Common myeloid progenitor, CD34-positive (primary cell): ENCODE measurements around the gene HOXA10.

Source experiments
- CTCF ChIA-PET: fragments of 350-600 bp; sonication (Branson Sonifier 250); formaldehyde crosslinking; loops from one replicate; lab custom pipeline; 2021; ENCODE audit warnings: antibody characterized with exemption; lab: Charles Lee
- POLR2A ChIA-PET: fragments of 350-600 bp; sonication (Branson Sonifier 250); formaldehyde crosslinking; loops from one replicate; lab custom pipeline; 2021; ENCODE audit warnings: antibody characterized with exemption; lab: Charles Lee
- DNase-seq, 3 donors: peaks; one replicate each; pipeline versions ENCODE4 v3.0.0 to v3.0.0-alpha.2; 2013
- H3K27ac ChIP-seq, 2 experiments: 1 replicate in 1 of 2; 2 replicates in 1 of 2; pipeline ENCODE4 v1.7.0; 2013; ENCODE audit warnings: inconsistent platforms in 2 of 2, low read length in 2 of 2, mild to moderate bottlenecking in 2 of 2, low read depth in 1 of 2, moderate library complexity in 1 of 2; ENCODE audit not compliant: severe bottlenecking in 2 of 2, insufficient read depth in 1 of 2, poor library complexity in 1 of 2
- H3K27me3 ChIP-seq, 5 experiments: replicated peaks in 2 of 5; 1 replicate in 3 of 5; 2 replicates in 2 of 5; pipeline versions ENCODE4 v1.6.1 to v1.7.0; 2013; ENCODE audit warnings: low read length in 4 of 5, mild to moderate bottlenecking in 2 of 5, moderate library complexity in 2 of 5, inconsistent platforms in 1 of 5; ENCODE audit not compliant: insufficient read depth in 5 of 5, control insufficient read depth in 4 of 5
- H3K36me3 ChIP-seq, 4 experiments: 1 replicate in 2 of 4; 2 replicates in 2 of 4; pipeline versions ENCODE4 v1.6.1 to v1.7.0; 2013; ENCODE audit warnings: low read length in 3 of 4, control low read depth in 1 of 4, mild to moderate bottlenecking in 1 of 4; ENCODE audit not compliant: control insufficient read depth in 4 of 4, insufficient read depth in 4 of 4
- H3K4me1 ChIP-seq, 4 experiments: 1 replicate in 3 of 4; 2 replicates in 1 of 4; pipeline versions ENCODE4 v1.6.1 to v1.7.1; 2013; ENCODE audit warnings: low read length in 3 of 4, mild to moderate bottlenecking in 3 of 4, control low read depth in 1 of 4, inconsistent platforms in 1 of 4, moderate library complexity in 1 of 4; ENCODE audit not compliant: control insufficient read depth in 4 of 4, insufficient read depth in 4 of 4; ENCODE audit errors: control extremely low read depth in 1 of 4
- H3K4me3 ChIP-seq, 7 experiments: 1 replicate in 4 of 7; 2 replicates in 3 of 7; pipeline versions ENCODE4 v1.5.1 to v1.7.0; 2013; ENCODE audit warnings: mild to moderate bottlenecking in 7 of 7, low read length in 6 of 7, moderate library complexity in 6 of 7, inconsistent platforms in 2 of 7, low read depth in 2 of 7, control low read depth in 1 of 7; ENCODE audit not compliant: insufficient read depth in 4 of 7, control insufficient read depth in 1 of 7; ENCODE audit errors: extremely low read depth in 1 of 7
- H3K9me3 ChIP-seq, 5 experiments: 1 replicate in 4 of 5; 2 replicates in 1 of 5; pipeline versions ENCODE4 v1.6.1 to v1.7.1; 2013; ENCODE audit warnings: low read length in 4 of 5, mild to moderate bottlenecking in 2 of 5, inconsistent platforms in 1 of 5, low read depth in 1 of 5, moderate library complexity in 1 of 5; ENCODE audit not compliant: control insufficient read depth in 4 of 5, insufficient read depth in 2 of 5; ENCODE audit errors: control extremely low read depth in 1 of 5
- WGBS: methylation state at CpG from one replicate; pipeline ENCODE4 v1.1.5; 2013; ENCODE audit not compliant: insufficient coverage; 5-methylcytosine and 5-hydroxymethylcytosine counted together

The HOXA10 gene

GRCh38 chr7:27185854-27186667 lies 11.9 kb upstream of the HOXA10 start:
- POLR2A ChIA-PET, result no interaction called here
- Histone ChIP-seq H3K4me1 (peaks cover 0 to 62% (median 53%) of the 10 kb centered on the region in 4 experiments), H3K4me3 (peak overlapping the region in 4 of 7 experiments; percentile 4 to 67 (median 24)), H3K9me3 (peaks cover 0 to 2% (median 0%) of the 10 kb centered on the region in 5 experiments), H3K36me3 (no peaks in the 10 kb centered on the region), H3K27me3 (peaks cover 19 to 98% (median 75%) of the 10 kb centered on the region in 5 experiments), H3K27ac (no peak overlapping the region)
- DNase-seq, result no peak
- CTCF ChIA-PET, result interaction anchor here (0.9 to 5.4 kb wide), 11 partner anchors 10 to 1292 kb away, joined by 3 to 44 read pairs (median 4); partner anchors contain the start of gene HOXA10
- WGBS, result 4% methylated on average over 20 of the region's 24 CpGs

- WGBS, result 2% methylated on average over 39 of the region's 43 CpGs
- POLR2A ChIA-PET, result interaction anchor here (0.6 kb wide), 2 partner anchors 19 to 1019 kb away, joined by 3 read pairs; no protein-coding TSS in a partner anchor
- Histone ChIP-seq H3K4me3 (peak within 1 kb of the TSS; percentile 8 to 75 (median 57)), H3K36me3 (no peaks in the 10 kb centered on the region), H3K9me3 (peaks cover 0 to 2% (median 0%) of the 10 kb centered on the region in 5 experiments), H3K4me1 (peaks cover 0 to 62% (median 53%) of the 10 kb centered on the region in 4 experiments), H3K27me3 (peaks cover 19 to 98% (median 66%) of the 10 kb centered on the region in 5 experiments), H3K27ac (no peak within 1 kb of the TSS)
- DNase-seq, result peak in 2 of 3 donors; percentile 59 to 64
- CTCF ChIA-PET, result interaction anchor here (0.6 to 5.4 kb wide), 8 partner anchors 9 to 38 kb away, joined by 3 to 44 read pairs (median 4); partner anchors contain the start of gene HOXA10
Measured at GRCh38 chr7:27185013-27185853, 11.1 kb upstream of the HOXA10 start, which contains the start of gene HOXA11. TSS of gene HOXA11 (minus strand) at chr7:27185232. CDS start at chr7:27185144, 88 bp downstream.

GRCh38 chr7:27184337-27185012 lies 10.4 kb upstream of the HOXA10 start:
- Histone ChIP-seq H3K27me3 (peaks cover 17 to 98% (median 63%) of the 10 kb centered on the region in 5 experiments), H3K4me3 (peak overlapping the region; percentile 8 to 75 (median 57)), H3K27ac (no peak overlapping the region), H3K36me3 (no peaks in the 10 kb centered on the region), H3K9me3 (peaks cover 0 to 2% (median 0%) of the 10 kb centered on the region in 5 experiments), H3K4me1 (peaks cover 0 to 64% (median 55%) of the 10 kb centered on the region in 4 experiments)
- whole genome bisulfite sequencing, result 2% methylated on average over 47 of the region's 72 CpGs
- DNase-seq, result peak in 1 of 3 donors; percentile 66
- CTCF ChIA-PET, result interaction anchor here (2.2 to 2.6 kb wide), 2 partner anchors 17 to 25 kb away, joined by 5 to 7 read pairs; no protein-coding TSS in a partner anchor
- POLR2A ChIA-PET, result interaction anchor here (0.6 kb wide), 1 partner anchor 1018 kb away, joined by 3 read pairs; no protein-coding TSS in a partner anchor

GRCh38 chr7:27183682-27184336 lies 9.7 kb upstream of the HOXA10 start:
- POLR2A ChIA-PET, result no interaction called here

GRCh38 chr7:27182861-27183681 lies 9.0 kb upstream of the HOXA10 start:
- peaks cover 17 to 88% (median 53%) of the 10 kb centered on the region in 5 experiments for H3K27me3 ChIP-seq
- H3K4me1 ChIP-seq, result peaks cover 0 to 52% (median 43%) of the 10 kb centered on the region in 4 experiments
- 22% methylated on average over 22 of the region's 39 CpGs for WGBS
- peak in 1 of 3 donors; percentile 33 for DNase-seq
- peak overlapping the region in 4 of 7 experiments; percentile 11 to 75 (median 67) for H3K4me3 ChIP-seq
- ChIA-PET POLR2A (interaction anchor here (0.9 to 1.2 kb wide), 2 partner anchors 15 to 327 kb away, joined by 3 to 4 read pairs; no protein-coding TSS in a partner anchor), CTCF (interaction anchor here (0.7 to 1.9 kb wide), 8 partner anchors 7 to 26 kb away, joined by 3 to 7 read pairs (median 3); partner anchors contain the start of gene HOXA7)
- peaks cover 0 to 2% (median 0%) of the 10 kb centered on the region in 5 experiments for H3K9me3 ChIP-seq
- H3K27ac ChIP-seq, result no peak overlapping the region
- H3K36me3 ChIP-seq, result no peaks in the 10 kb centered on the region

More at GRCh38 chr7:27183682-27184336, 9.7 kb upstream of the HOXA10 start:
- Histone ChIP-seq H3K4me1 (peaks cover 0 to 60% (median 51%) of the 10 kb centered on the region in 4 experiments), H3K4me3 (peak overlapping the region in 6 of 7 experiments; percentile 15 to 75 (median 62)), H3K27me3 (peaks cover 17 to 92% (median 57%) of the 10 kb centered on the region in 5 experiments), H3K27ac (no peak overlapping the region), H3K9me3 (peaks cover 0 to 2% (median 0%) of the 10 kb centered on the region in 5 experiments), H3K36me3 (no peaks in the 10 kb centered on the region)
- DNase-seq, result peak in 1 of 3 donors; percentile 57
- under 1% methylated on average over 23 of the region's 30 CpGs for WGBS
- CTCF ChIA-PET, result interaction anchor here (0.7 to 2.2 kb wide), 5 partner anchors 9 to 16 kb away, joined by 3 to 5 read pairs (median 3); no protein-coding TSS in a partner anchor
